ENCODE results near the gene RALY.

DNA sequence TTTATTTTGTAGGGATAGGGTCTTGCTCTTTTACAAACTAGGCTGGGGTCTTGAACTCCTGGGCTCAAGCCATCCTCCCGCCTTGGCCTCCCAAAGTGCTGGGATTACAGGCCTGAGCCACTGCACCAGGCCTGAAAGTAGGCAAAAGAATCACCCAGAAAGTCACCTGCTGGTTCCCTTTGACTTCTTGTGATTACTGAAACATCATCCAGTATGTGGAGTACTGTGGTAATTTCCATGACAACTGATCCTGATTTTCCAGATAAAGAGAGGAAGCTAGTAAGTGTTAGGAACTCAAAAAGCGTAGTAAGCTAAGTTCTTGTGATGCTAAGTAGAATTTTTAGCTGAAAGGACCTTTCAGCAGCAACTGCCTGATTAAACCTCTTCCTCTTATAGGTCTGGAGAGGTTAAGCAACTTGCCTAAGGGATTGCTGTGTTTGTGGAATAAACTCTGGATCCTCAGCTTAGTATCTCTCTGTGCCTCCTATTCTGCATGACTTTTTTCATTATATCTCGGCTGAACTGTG is 16.8 kb downstream of the RALY start:
- TF ChIP-seq ATF7 (IDR thresholded peaks at IDR 0.05; ENCODE audit: low read depth): no peak
- TF ChIP-seq TCF12 (IDR thresholded peaks at IDR 0.05; ENCODE audit: low read depth, low read length): no peak
- TF ChIP-seq, protein P1, sequence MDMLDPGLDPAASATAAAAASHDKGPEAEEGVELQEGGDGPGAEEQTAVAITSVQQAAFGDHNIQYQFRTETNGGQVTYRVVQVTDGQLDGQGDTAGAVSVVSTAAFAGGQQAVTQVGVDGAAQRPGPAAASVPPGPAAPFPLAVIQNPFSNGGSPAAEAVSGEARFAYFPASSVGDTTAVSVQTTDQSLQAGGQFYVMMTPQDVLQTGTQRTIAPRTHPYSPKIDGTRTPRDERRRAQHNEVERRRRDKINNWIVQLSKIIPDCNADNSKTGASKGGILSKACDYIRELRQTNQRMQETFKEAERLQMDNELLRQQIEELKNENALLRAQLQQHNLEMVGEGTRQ (IDR thresholded peaks at IDR 0.05; ENCODE audit: borderline replicate concordance, low read depth, low read length): no peak
- no peak for TF ChIP-seq RFX5 (IDR thresholded peaks at IDR 0.05; ENCODE audit: low read depth, low read length)
- TF ChIP-seq EGR1 (IDR thresholded peaks at IDR 0.05; ENCODE audit: borderline replicate concordance in 1 of 2, low read depth in 2 of 2, low read length in 2 of 2): no peak

All from GM12878 (cell line).